Trophoblast cell (in vitro differentiated cells and primary cell): ENCODE measurements around the gene DPP8.

ENCODE experiments used
- DNase-seq, 2 donors: peaks; one replicate each; pipeline ENCODE4 v3.0.0-alpha.2; 2016
- H2AFZ ChIP-seq: 2 replicates; pipeline ENCODE4 v1.6.1; 2013; ENCODE audit warnings: low read length, moderate library complexity, mild to moderate bottlenecking; ENCODE audit not compliant: insufficient read depth, poor library complexity
- H2AK5ac ChIP-seq: 2 replicates; pipeline ENCODE4 v1.6.1; 2013; ENCODE audit warnings: mild to moderate bottlenecking, low read length
- H2BK120ac ChIP-seq: 2 replicates; pipeline ENCODE4 v1.6.1; 2013; ENCODE audit warnings: low read length, mild to moderate bottlenecking, moderate library complexity; ENCODE audit not compliant: insufficient read depth, poor library complexity
- H2BK12ac ChIP-seq: 2 replicates; pipeline ENCODE4 v1.6.1; 2013; ENCODE audit warnings: mild to moderate bottlenecking, low read length, moderate library complexity
- H2BK5ac ChIP-seq: 2 replicates; pipeline ENCODE4 v1.6.1; 2013; ENCODE audit warnings: low read length, low read depth, moderate library complexity, mild to moderate bottlenecking; ENCODE audit not compliant: poor library complexity
- H3K14ac ChIP-seq: 2 replicates; pipeline ENCODE4 v1.6.1; 2013; ENCODE audit warnings: mild to moderate bottlenecking, low read length
- H3K18ac ChIP-seq: 2 replicates; pipeline ENCODE4 v1.6.1; 2013; ENCODE audit warnings: mild to moderate bottlenecking, low read length
- H3K23ac ChIP-seq: 2 replicates; pipeline ENCODE4 v1.6.1; 2013; ENCODE audit warnings: low read length
- H3K27ac ChIP-seq: 2 replicates; pipeline ENCODE4 v1.5.1; 2013; ENCODE audit warnings: low read depth, mild to moderate bottlenecking, inconsistent platforms, low read length, moderate library complexity
- H3K27me3 ChIP-seq: 2 replicates; pipeline ENCODE4 v1.6.1; 2013; ENCODE audit warnings: inconsistent platforms, mild to moderate bottlenecking, low read length, moderate library complexity; ENCODE audit not compliant: insufficient read depth
- H3K36me3 ChIP-seq, 2 experiments: 1 replicate in 1 of 2; 2 replicates in 1 of 2; pipeline ENCODE4 v1.6.1; 2013; ENCODE audit warnings: low read length in 2 of 2, mild to moderate bottlenecking in 2 of 2, moderate library complexity in 1 of 2; ENCODE audit not compliant: insufficient read depth in 2 of 2, control insufficient read depth in 1 of 2
- H3K4ac ChIP-seq: 2 replicates; pipeline ENCODE4 v1.6.1; 2013; ENCODE audit warnings: low read depth, mild to moderate bottlenecking, low read length, moderate library complexity
- H3K4me1 ChIP-seq, 2 experiments: 1 replicate in 1 of 2; 2 replicates in 1 of 2; pipeline ENCODE4 v1.6.1; 2013; ENCODE audit warnings: low read length in 2 of 2, mild to moderate bottlenecking in 2 of 2, moderate library complexity in 1 of 2; ENCODE audit not compliant: insufficient read depth in 2 of 2, control insufficient read depth in 1 of 2
- H3K4me2 ChIP-seq: 2 replicates; pipeline ENCODE4 v1.6.1; 2013; ENCODE audit warnings: inconsistent platforms, mild to moderate bottlenecking, low read length, moderate library complexity
- H3K4me3 ChIP-seq: 2 replicates; pipeline ENCODE4 v1.5.1; 2013; ENCODE audit warnings: mild to moderate bottlenecking, low read depth, low read length, inconsistent platforms
- H3K79me1 ChIP-seq: one replicate; pipeline ENCODE4 v1.6.1; 2013; ENCODE audit warnings: low read length
- H3K79me2 ChIP-seq: 2 replicates; pipeline ENCODE4 v1.6.1; 2013; ENCODE audit warnings: low read length, mild to moderate bottlenecking; ENCODE audit not compliant: control insufficient read depth, insufficient read depth, poor library complexity
- H3K9ac ChIP-seq: 2 replicates; pipeline ENCODE4 v1.6.1; 2013; ENCODE audit warnings: mild to moderate bottlenecking, low read length
- H3K9me3 ChIP-seq: 2 replicates; pipeline ENCODE4 v1.6.1; 2013; ENCODE audit warnings: low read depth, mild to moderate bottlenecking, control low read depth, inconsistent platforms, low read length; ENCODE audit not compliant: insufficient read depth
- H4K12ac ChIP-seq: 2 replicates; pipeline ENCODE4 v1.6.1; 2013; ENCODE audit warnings: low read depth, mild to moderate bottlenecking, low read length, moderate library complexity
- H4K8ac ChIP-seq: 2 replicates; pipeline ENCODE4 v1.6.1; 2013; ENCODE audit warnings: low read depth, mild to moderate bottlenecking, low read length, moderate library complexity
- H4K91ac ChIP-seq: one replicate; pipeline ENCODE4 v1.6.1; 2013; ENCODE audit warnings: low read depth, mild to moderate bottlenecking, low read length, moderate library complexity
- WGBS: extraction: QIAGEN DNeasy Blood & Tissue Kit; methylation state at CpG from one replicate; pipeline ENCODE4 v1.1.7; 2013; ENCODE audit warnings: missing lambda C conversion rate; ENCODE audit not compliant: insufficient read length, insufficient coverage; ENCODE audit errors: extremely low coverage; 5-methylcytosine and 5-hydroxymethylcytosine counted together

Gene DPP8

DNA sequence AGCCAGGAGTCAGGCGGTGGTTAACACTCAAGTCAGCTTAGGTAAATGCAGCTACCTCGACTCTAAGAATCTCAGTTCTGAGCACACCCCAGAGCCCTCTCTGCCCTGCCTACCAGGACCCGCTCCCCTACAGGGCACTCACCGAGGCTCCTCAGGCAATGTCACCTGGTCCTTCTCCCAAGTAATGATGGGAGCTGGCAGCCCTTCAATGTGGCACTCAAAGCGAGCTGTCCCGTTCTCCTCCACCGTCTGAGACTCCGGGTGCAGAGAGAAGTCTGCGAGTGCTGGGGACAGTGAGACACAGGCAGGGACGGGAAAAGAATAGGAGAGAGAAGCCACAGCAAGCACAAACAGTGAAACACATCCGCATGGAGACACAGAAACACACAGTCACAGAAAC, 107.5 kb downstream of the DPP8 start:
- Histone ChIP-seq H2AK5ac (no peak overlapping the region), H3K9ac (no peak overlapping the region), H3K4me2 (no peak overlapping the region), H3K14ac (no peak overlapping the region), H3K23ac (no peak overlapping the region), H2BK120ac (no peak overlapping the region), H3K79me2 (no peaks in the 10 kb centered on the region), H3K27ac (no peak overlapping the region), H3K4me3 (no peak overlapping the region), H2BK5ac (no peak overlapping the region), H4K8ac (no peak overlapping the region), H3K9me3 (no peaks in the 10 kb centered on the region), H3K4ac (no peak overlapping the region), H3K4me1 (no peaks in the 10 kb centered on the region), H3K79me1 (no peaks in the 10 kb centered on the region), H2AFZ (no peak overlapping the region), H4K12ac (no peak overlapping the region), H3K27me3 (no peaks in the 10 kb centered on the region), H3K36me3 (no peaks in the 10 kb centered on the region), H4K91ac (no peak overlapping the region), H2BK12ac (no peak overlapping the region), H3K18ac (no peak overlapping the region)
- no peak for DNase-seq
- WGBS, result no CpG with 5 or more reads among the region's 11 CpGs

GRCh38 chr15:65409036-65409631, 108.4 kb downstream of the DPP8 start:
- no CpG with 5 or more reads among the region's 7 CpGs for WGBS
- Histone ChIP-seq H4K91ac (no peak overlapping the region), H4K8ac (no peak overlapping the region), H3K9ac (no peak overlapping the region), H3K23ac (no peak overlapping the region), H2BK5ac (no peak overlapping the region), H3K4me2 (no peak overlapping the region), H3K36me3 (no peaks in the 10 kb centered on the region), H3K14ac (no peak overlapping the region), H2BK12ac (no peak overlapping the region), H3K27ac (no peak overlapping the region), H3K9me3 (no peaks in the 10 kb centered on the region), H2BK120ac (no peak overlapping the region), H4K12ac (no peak overlapping the region), H3K79me2 (no peaks in the 10 kb centered on the region), H3K4me3 (no peak overlapping the region), H3K27me3 (no peaks in the 10 kb centered on the region), H3K18ac (no peak overlapping the region), H3K4ac (no peak overlapping the region), H3K79me1 (no peaks in the 10 kb centered on the region), H2AFZ (no peak overlapping the region), H3K4me1 (no peaks in the 10 kb centered on the region), H2AK5ac (no peak overlapping the region)
- no peak for DNase-seq

- DNase-seq, result no peak
- Histone ChIP-seq H3K9ac (no peak overlapping the region), H3K27me3 (no peaks in the 10 kb centered on the region), H3K4me1 (no peaks in the 10 kb centered on the region), H2BK5ac (no peak overlapping the region), H3K79me1 (no peaks in the 10 kb centered on the region), H4K12ac (no peak overlapping the region), H3K18ac (no peak overlapping the region), H3K9me3 (peaks cover under 1% of the 10 kb centered on the region), H2AK5ac (no peak overlapping the region), H3K27ac (no peak overlapping the region), H2BK120ac (no peak overlapping the region), H2AFZ (no peak overlapping the region), H4K91ac (no peak overlapping the region), H3K36me3 (no peaks in the 10 kb centered on the region), H3K79me2 (no peaks in the 10 kb centered on the region), H3K4me3 (no peak overlapping the region), H3K4ac (no peak overlapping the region), H3K14ac (no peak overlapping the region), H4K8ac (no peak overlapping the region), H3K23ac (no peak overlapping the region), H2BK12ac (no peak overlapping the region), H3K4me2 (no peak overlapping the region)
- no CpG with 5 or more reads among the region's 7 CpGs for WGBS
Observed at GRCh38 chr15:65408324-65409035, 109.0 kb downstream of the DPP8 start.

- H3K36me3 ChIP-seq, result no peaks in the 10 kb centered on the region
- no peaks in the 10 kb centered on the region for H3K79me1 ChIP-seq
- H2AFZ ChIP-seq, result no peak overlapping the region
Observed at GRCh38 chr15:65406424-65407000, 111.0 kb downstream of the DPP8 start.

More at GRCh38 chr15:65406424-65407000, 111.0 kb downstream of the DPP8 start:
- H3K79me2 ChIP-seq, result no peaks in the 10 kb centered on the region
- no peaks in the 10 kb centered on the region for H3K4me1 ChIP-seq
- no peak overlapping the region for H3K4me2 ChIP-seq
- no peak overlapping the region for H3K14ac ChIP-seq
- H3K18ac ChIP-seq, result no peak overlapping the region
- DNase-seq, result no peak
- H3K4me3 ChIP-seq, result no peak overlapping the region
- WGBS, result no CpG with 5 or more reads among the region's 10 CpGs
- H4K91ac ChIP-seq, result no peak overlapping the region
- no peak overlapping the region for H4K12ac ChIP-seq
- no peak overlapping the region for H2BK120ac ChIP-seq
- H3K9ac ChIP-seq, result no peak overlapping the region
- H2BK5ac ChIP-seq, result no peak overlapping the region
- H3K27me3 ChIP-seq, result no peaks in the 10 kb centered on the region
- no peak overlapping the region for H2AK5ac ChIP-seq
- no peak overlapping the region for H4K8ac ChIP-seq
- no peak overlapping the region for H2BK12ac ChIP-seq
- H3K27ac ChIP-seq, result no peak overlapping the region
- no peak overlapping the region for H3K23ac ChIP-seq
- no peak overlapping the region for H3K4ac ChIP-seq
- peaks cover 1% of the 10 kb centered on the region for H3K9me3 ChIP-seq
